Stimulated activated CD4-positive, alpha-beta T cell treated with anti-CD3 and anti-CD28 coated beads, Interleukin-1b, Interleukin-23, amount 100 ng/mL, for 1 hour (primary cell): ENCODE data around the gene LRRC4C.
"Not testable (repeated sequence)": the region's sequence is repeated elsewhere in the genome, so short reads cannot be mapped to it uniquely, and the experiment has no call there.

Experiments
- DNase-seq, 2 donors: peaks; one replicate each; pipeline ENCODE4 v3.0.0-alpha.2; 2020; ENCODE audit warnings: low read depth in 2 of 2

LRRC4C gene

GRCh38 chr11:40689823-40690222 is 769.6 kb downstream of the LRRC4C start:
- no peak for DNase-seq

DNA sequence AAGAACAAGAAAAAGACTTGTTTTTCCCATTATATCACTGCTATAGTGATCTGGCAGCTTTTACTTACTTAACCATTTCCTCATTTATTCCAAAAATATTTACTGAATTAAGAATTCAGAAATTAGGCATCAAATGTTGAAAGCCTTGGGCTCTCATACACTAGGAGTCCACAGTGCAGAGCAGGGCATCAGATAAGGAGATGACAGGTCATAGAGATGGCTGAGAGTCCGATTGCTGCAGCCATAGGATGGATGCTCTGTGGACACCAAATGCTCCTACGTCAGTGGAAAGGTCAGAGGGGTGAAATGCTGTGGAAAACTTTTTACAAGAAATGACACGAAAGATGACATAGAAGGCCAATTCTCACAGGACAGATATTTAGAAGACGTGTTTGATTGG is 771.1 kb downstream of the LRRC4C start:
- DNase-seq, result no peak

- DNase-seq, result no peak
These were observed 772.7 kb downstream of the LRRC4C start for GRCh38 chr11:40686765-40687164.

GRCh38 chr11:40683010-40683409 is 776.4 kb downstream of the LRRC4C start:
- DNase-seq, result no peak

DNA sequence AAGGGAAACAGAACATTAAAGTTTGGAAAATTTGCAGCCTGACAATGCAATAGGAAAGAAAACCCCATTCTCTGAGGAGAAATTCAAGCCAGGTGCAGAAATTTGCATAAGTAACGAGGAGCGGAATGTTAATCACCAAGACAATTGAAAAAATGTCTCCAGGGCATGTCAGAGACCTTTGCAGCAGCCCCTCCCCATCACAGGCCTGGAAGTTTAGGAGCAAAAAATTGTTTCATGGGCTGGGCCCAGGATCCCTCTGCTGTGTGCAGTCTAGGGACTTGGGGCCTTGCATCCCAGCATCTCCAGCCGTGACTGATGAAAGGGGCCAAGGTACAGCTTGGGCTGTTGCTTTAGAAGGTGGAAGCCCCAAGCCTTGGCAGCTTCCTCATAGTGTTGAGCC is 780.2 kb downstream of the LRRC4C start:
- DNase-seq, result no peak

GRCh38 chr11:40647295-40647694 is 812.2 kb downstream of the LRRC4C start:
- DNase-seq, result no peak

- no peak for DNase-seq
These were observed 817.2 kb downstream of the LRRC4C start for GRCh38 chr11:40642284-40642683.

DNA sequence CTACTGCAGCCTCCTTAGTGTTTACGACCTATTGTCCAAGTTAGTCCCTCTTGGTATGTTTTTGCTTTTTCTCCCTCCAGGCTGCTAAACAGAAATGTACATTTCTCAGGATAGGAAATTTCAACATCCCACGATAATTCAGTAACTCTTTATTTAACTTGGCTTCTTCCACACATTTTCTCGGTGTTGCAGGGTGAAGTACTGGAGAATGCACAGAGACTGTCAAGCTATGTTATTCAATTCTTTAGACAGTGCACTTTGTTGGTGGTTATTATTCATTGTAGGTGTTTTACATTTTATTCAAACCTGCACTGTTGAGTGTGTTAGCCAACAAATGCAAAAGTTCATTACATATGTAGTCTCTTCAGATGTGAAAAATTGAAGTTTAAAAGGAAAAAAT is 839.8 kb downstream of the LRRC4C start:
- no peak for DNase-seq

DNA sequence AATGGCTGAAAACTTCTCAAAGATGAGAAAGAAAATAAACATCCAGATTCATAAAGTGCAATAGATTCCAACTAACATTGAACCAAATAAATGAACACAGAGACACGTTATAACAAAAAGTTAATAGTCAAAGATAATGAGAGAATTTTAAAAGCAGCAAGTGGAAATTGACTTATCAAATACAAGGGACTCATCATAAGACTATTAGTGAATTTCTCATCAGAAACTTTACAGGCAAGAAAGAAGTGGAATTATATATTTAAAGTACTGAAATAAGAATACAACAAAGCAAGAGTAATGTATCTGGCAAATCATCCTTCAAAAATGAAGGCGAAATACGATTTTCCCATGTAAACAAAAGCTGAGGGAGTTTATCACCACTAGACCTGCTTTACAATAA is 852.7 kb downstream of the LRRC4C start:
- no peak for DNase-seq

- no peak for DNase-seq
These were observed 856.4 kb downstream of the LRRC4C start for GRCh38 chr11:40602866-40603552.

GRCh38 chr11:40597546-40598113 is 861.8 kb downstream of the LRRC4C start:
- DNase-seq, result no peak

DNA sequence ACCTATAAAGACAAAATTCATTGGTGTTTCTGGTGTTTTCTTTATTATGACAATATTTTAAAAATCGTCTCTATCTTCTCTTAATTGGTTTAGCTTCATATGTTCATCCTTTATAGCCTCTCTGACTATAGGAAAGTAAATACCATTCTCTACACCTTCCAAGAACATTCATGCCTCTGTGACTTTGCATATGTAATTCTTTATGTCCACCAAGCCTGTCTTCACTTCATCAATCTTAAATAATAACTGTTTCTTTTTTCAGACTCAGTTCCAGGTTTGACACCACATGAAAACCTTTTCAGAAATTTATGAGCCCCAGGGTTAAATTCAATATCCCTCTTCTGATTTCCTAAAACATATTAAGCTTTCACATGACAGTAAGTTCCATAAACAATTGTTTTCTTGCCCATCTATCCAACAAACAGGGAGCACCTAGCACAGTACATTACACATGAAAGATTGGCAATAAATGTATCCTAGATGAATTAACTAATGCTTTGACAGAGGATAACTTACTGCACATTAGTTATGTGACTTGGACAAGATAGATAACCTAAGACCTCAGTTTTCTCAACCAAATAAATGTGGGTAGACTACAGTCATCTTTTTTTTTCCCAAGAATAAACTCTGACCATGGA is 886.1 kb downstream of the LRRC4C start:
- no peak for DNase-seq

- no peak for DNase-seq
These were observed 889.4 kb downstream of the LRRC4C start for GRCh38 chr11:40569947-40570531.

DNA sequence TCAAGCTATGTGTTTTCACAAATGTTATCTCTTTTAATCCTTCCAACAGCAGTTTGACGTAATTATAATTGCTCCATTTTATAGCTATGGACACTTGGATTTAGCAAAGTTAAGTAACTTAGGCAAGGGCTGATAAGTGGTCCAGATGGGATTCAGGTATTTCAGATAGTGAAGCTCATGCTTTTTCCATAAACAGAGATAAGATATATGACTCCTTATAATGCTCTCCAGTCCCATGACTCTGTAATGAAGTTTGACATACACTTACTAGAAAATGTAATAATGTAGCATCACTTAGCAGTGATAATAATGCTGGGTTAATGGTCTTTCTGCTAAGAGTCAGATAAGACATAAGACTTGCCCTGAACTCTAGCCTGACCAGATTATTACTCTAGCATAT is 892.1 kb downstream of the LRRC4C start:
- no peak for DNase-seq

GRCh38 chr11:40544162-40544561 is 915.3 kb downstream of the LRRC4C start:
- DNase-seq, result no peak

DNA sequence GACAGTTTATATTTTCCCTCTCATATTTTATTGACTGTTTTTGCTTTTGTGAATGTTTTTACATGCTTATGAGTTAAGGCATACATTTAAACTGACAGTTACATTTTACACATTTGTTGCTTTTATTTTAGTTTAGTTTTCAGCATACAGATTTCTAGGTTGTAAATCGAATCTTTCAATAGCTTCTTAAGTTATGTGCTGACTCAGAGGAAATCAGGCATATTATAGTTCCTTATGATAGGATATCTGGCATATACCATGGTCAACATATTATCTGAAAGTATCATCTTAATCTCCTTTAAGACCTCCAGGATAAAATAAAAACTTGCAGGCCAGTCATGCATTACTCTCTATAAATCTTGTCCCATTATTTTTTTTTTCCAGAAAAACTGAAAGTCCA is 916.6 kb downstream of the LRRC4C start:
- DNase-seq, result no peak

DNA sequence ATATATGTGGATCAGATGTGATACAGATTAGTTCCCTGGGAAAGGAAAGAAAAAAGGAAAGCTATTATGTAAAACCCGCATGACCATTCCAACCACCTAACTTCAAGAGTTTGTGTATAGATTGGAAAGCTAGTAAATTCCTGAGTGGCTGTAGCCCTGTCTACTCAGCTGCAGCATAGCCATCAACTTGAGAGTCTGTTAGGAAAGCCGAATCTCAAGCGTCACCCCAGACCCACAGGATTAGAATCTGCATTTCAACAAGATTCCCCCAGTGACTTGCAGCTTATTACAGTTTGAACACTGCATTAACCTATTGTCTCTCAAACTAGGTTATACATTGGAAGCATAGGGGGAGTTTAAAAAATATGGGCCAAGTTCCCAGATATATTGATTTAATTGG is 921.7 kb downstream of the LRRC4C start:
- no peak for DNase-seq

GRCh38 chr11:40522080-40522479 is 937.4 kb downstream of the LRRC4C start:
- not testable (repeated sequence) for DNase-seq

DNA sequence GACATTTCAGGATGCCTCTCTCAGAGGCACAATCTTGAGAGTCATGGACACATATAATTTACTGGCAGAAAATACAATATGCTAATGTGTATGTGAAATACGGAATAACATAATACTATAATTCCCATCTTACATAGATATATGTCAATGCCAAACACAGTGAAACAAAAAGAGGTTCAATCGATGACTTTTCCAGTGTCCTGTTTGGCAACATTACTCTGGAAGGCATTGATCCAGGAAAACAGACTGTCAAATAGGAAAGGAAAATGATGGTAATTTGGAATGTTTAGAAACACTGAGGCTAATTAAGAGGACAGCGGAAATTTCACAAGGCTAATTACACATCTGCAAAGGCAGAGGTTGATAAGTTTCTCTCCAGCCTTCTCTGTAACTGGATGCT is 942.3 kb downstream of the LRRC4C start:
- DNase-seq, result no peak

GRCh38 chr11:40514124-40514523 is 945.3 kb downstream of the LRRC4C start:
- DNase-seq, result no peak

DNA sequence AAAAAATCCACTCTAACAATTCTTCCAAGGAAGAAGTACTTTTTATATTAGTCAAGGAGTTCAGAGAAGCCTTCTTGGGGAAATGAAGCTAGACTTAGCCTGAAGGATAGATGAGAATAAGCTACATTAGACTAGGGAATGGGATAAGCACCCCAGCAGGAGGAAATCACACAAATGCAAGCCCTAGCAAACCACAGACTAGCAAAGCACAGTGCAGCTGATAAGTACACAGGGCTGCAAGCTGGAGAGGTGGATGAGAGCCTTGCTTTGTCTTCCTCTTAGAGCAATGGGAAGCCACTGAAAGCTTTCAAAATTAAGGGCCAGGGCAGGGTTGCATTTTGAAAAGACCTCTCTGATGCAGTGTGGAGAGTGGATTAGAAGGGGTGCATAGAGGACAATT is 946.2 kb downstream of the LRRC4C start:
- no peak for DNase-seq

DNA sequence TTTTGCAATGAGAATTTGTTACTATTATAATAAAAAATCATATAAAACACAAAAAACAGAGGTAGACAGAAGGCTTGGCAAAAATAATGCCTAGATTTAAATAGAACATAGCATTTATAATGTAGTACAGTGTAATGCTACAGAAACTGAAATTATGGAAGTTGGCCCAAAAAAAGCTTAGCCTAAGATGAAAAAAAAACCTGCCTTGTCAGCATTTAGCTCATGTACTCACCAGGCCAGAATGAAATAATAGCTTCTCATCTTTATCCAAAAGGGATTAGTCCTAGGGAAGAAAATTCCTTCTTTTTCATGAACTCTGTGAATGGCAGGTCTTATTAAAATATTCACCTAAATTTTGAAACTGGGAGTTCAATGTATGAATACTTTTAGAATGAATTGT is 951.1 kb downstream of the LRRC4C start:
- no peak for DNase-seq

DNA sequence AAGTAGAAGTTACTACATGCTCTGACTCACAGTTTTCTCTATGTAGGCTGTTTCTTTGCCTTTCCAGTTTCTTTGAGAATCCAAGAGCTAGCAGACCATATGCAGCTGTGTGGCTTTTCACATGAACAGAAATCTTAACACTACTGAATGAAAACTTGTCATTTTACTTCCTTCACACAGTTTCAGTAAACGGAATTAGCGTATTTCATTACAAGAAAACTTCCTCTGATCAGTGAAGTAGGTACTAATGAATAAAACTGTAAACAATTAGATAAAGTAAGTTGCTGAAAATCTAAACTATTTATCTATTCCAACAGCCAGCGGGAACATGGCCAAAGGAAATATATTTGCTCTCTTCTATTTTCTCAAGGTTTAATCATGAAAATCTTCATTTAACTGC is 953.2 kb downstream of the LRRC4C start:
- DNase-seq, result no peak
